ENCODE data around the gene ZDHHC11B. TPM values are rescaled to one million over a fixed set of nuclear protein-coding genes. Genes with fewer than 3 reads are reported as not detected.

Gene ZDHHC11B
- total and polyA plus RNA-seq, 2 of the 13 experiments (the other 11 are each of a cell fraction or from before 2014, with no cell fraction given): 0.11 to 0.12 TPM

GRCh38 chr5:676699-677076 lies 107.8 kb downstream of the ZDHHC11B start (continued):
- no peak for TF ChIP-seq ZUFSP (CRISPR knock-in tag; IDR thresholded peaks at IDR 0.05; ENCODE audit: borderline replicate concordance)
- TF ChIP-seq HNRNPK (IDR thresholded peaks at IDR 0.05; ENCODE audit: low read depth, low read length, poor library complexity, severe bottlenecking): no peak
- no peak for TF ChIP-seq ATF6 (CRISPR knock-in tag; conservative IDR thresholded peaks at IDR 0.05)
- no peak for TF ChIP-seq MYC (CRISPR knock-in tag; IDR thresholded peaks at IDR 0.05; ENCODE audit: borderline replicate concordance)
- TF ChIP-seq GATA4 (IDR thresholded peaks at IDR 0.05; ENCODE audit: borderline replicate concordance, low read depth): no peak
- TF ChIP-seq MXD3 (CRISPR knock-in tag; IDR thresholded peaks at IDR 0.05): no peak
- no peak for TF ChIP-seq BRF2 (CRISPR knock-in tag; IDR thresholded peaks at IDR 0.05)
- no peak for TF ChIP-seq ATF3 (CRISPR knock-in tag; IDR thresholded peaks at IDR 0.05)
- TF ChIP-seq AGO1 (IDR thresholded peaks at IDR 0.05; ENCODE audit: low read depth, low read length, poor library complexity, severe bottlenecking): peak; percentile 0
- TF ChIP-seq ZHX2 (IDR thresholded peaks at IDR 0.05; ENCODE audit: low read depth): no peak
- no peak for TF ChIP-seq ZHX2 (CRISPR knock-in tag; IDR thresholded peaks at IDR 0.05; ENCODE audit: borderline replicate concordance)
- TF ChIP-seq PCBP2 (optimal IDR thresholded peaks at IDR 0.05; ENCODE audit: low read depth, low read length, poor library complexity, severe bottlenecking): no peak
- TF ChIP-seq MNT (IDR thresholded peaks at IDR 0.05): peak; percentile 81
- TF ChIP-seq KDM3A (CRISPR knock-in tag; IDR thresholded peaks at IDR 0.05; ENCODE audit: low read depth): no peak
- TF ChIP-seq GFI1 (CRISPR knock-in tag; IDR thresholded peaks at IDR 0.05; ENCODE audit: borderline replicate concordance): no peak
